ENCODE data around the gene EHD3. TPM values are rescaled to one million over a fixed set of nuclear protein-coding genes. Genes with fewer than 3 reads are reported as not detected.

EHD3 gene
- total RNA-seq, 1 experiment from 2014 or later = not detected

DNA sequence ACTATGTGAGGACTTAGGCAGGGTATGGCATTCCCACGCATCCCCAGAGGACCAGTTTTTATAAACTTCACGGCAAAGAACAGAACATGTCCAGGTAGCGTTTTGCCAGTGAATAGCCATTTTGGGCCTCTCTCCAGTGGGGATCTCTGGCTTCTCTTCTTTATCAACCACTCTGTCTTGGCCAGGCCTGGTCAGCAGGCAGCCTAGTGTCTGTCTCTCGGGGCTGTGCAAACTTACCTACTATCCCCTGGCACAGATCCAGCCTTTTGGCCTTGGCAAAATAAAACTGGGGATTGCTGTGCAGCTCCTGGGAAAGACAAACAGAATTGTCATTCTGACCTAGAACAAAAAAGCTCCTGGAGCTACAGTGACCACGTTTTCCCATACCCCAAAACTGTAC, 31.1 kb upstream of the EHD3 start:
- TF ChIP-seq CTCF (IDR thresholded peaks at IDR 0.05; ENCODE audit: insufficient read depth in 1 of 2, low read depth in 1 of 2, low read length in 1 of 2, severe bottlenecking in 1 of 2, unreplicated experiment in 1 of 2) = no peak
- Histone ChIP-seq H3K9me3 (no peaks in the 10 kb centered on the region), H3K4me3 (ENCODE audit: low read depth, low read length) (no peak overlapping the region), H3K27me3 (replicated peaks; ENCODE audit: control insufficient read depth, insufficient read depth, low read length) (no peaks in the 10 kb centered on the region), H3K36me3 (ENCODE audit: control insufficient read depth, insufficient read depth, low read length) (no peaks in the 10 kb centered on the region), H3K4me1 (peaks cover under 1% of the 10 kb centered on the region; the same call in 1 of the 2 replicates)
- Mint-ChIP-seq H3K4me3 (ENCODE audit: unreplicated experiment) (no peak overlapping the region), H3K4me1 (ENCODE audit: low read depth, unreplicated experiment) (peaks cover 7% of the 10 kb centered on the region), H3K27ac (ENCODE audit: unreplicated experiment) (no peak overlapping the region), H3K9me3 (ENCODE audit: unreplicated experiment) (no peaks in the 10 kb centered on the region), H3K27me3 (ENCODE audit: insufficient read depth, unreplicated experiment) (peaks cover 6% of the 10 kb centered on the region), H3K36me3 (ENCODE audit: insufficient read depth, unreplicated experiment) (no peaks in the 10 kb centered on the region)
- intact Hi-C loops (cut with micrococcal nuclease; ENCODE audit: unreplicated experiment) = no loop called here
- BruUV-seq (replicated peaks) = no TSS peak
- POLR2A ChIA-PET = no interaction called here
- DNase-seq = no peak
- CTCF ChIA-PET = no interaction called here

DNA sequence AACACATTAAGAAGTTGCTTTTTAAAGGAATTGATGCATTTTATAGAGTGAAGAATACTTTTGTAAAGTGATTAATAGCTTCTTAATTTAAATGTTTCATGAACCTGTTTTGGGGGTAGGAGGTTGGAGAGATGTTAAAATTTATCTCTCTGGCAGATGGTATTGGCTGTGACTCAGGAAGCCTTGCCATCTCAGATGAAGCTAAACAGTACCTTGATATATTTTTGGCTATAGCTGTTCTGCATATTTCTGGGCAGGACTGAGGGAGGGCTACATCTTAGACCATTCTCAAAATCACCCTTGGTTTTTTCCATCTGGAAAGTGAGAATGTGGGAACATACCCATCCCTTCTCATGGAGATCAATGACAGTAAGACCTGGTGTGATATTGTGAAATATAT, 30.0 kb upstream of the EHD3 start:
- no peaks in the 10 kb centered on the region for H3K27me3 ChIP-seq (replicated peaks; ENCODE audit: control insufficient read depth, insufficient read depth, low read length)
- ChIA-PET CTCF (no interaction called here), POLR2A (no interaction called here)
- no peak overlapping the region for H3K4me3 ChIP-seq (ENCODE audit: low read depth, low read length)
- no peaks in the 10 kb centered on the region for H3K4me1 ChIP-seq
- Mint-ChIP-seq H3K27ac (ENCODE audit: unreplicated experiment) (no peak overlapping the region), H3K4me3 (ENCODE audit: unreplicated experiment) (no peak overlapping the region), H3K36me3 (ENCODE audit: insufficient read depth, unreplicated experiment) (no peaks in the 10 kb centered on the region), H3K4me1 (ENCODE audit: low read depth, unreplicated experiment) (peaks cover 2% of the 10 kb centered on the region), H3K9me3 (ENCODE audit: unreplicated experiment) (no peaks in the 10 kb centered on the region), H3K27me3 (ENCODE audit: insufficient read depth, unreplicated experiment) (peaks cover 6% of the 10 kb centered on the region)
- DNase-seq = no peak
- intact Hi-C loops (cut with micrococcal nuclease; ENCODE audit: unreplicated experiment) = no loop called here
- TF ChIP-seq CTCF (IDR thresholded peaks at IDR 0.05; ENCODE audit: insufficient read depth in 1 of 2, low read depth in 1 of 2, low read length in 1 of 2, severe bottlenecking in 1 of 2, unreplicated experiment in 1 of 2) = no peak
- no peaks in the 10 kb centered on the region for H3K36me3 ChIP-seq (ENCODE audit: control insufficient read depth, insufficient read depth, low read length)
- H3K9me3 ChIP-seq = no peaks in the 10 kb centered on the region
- no TSS peak for BruUV-seq (replicated peaks)

- no peaks in the 10 kb centered on the region for H3K9me3 Mint-ChIP-seq (ENCODE audit: unreplicated experiment)
- intact Hi-C loops (cut with micrococcal nuclease; ENCODE audit: unreplicated experiment) = no loop called here
- ChIA-PET CTCF (no interaction called here), POLR2A (no interaction called here)
- Histone ChIP-seq H3K27me3 (replicated peaks; ENCODE audit: control insufficient read depth, insufficient read depth, low read length) (no peaks in the 10 kb centered on the region), H3K9me3 (no peaks in the 10 kb centered on the region), H3K4me1 (no peaks in the 10 kb centered on the region), H3K36me3 (ENCODE audit: control insufficient read depth, insufficient read depth, low read length) (no peaks in the 10 kb centered on the region), H3K4me3 (ENCODE audit: low read depth, low read length) (no peak overlapping the region)
- peaks cover 6% of the 10 kb centered on the region for H3K27me3 Mint-ChIP-seq (ENCODE audit: insufficient read depth, unreplicated experiment)
- no peak for DNase-seq
- H3K27ac Mint-ChIP-seq (ENCODE audit: unreplicated experiment) = no peak overlapping the region
- no peak overlapping the region for H3K4me3 Mint-ChIP-seq (ENCODE audit: unreplicated experiment)
- TF ChIP-seq CTCF (IDR thresholded peaks at IDR 0.05; ENCODE audit: insufficient read depth in 1 of 2, low read depth in 1 of 2, low read length in 1 of 2, severe bottlenecking in 1 of 2, unreplicated experiment in 1 of 2) = no peak
- no TSS peak for BruUV-seq (replicated peaks)
- H3K36me3 Mint-ChIP-seq (ENCODE audit: insufficient read depth, unreplicated experiment) = no peaks in the 10 kb centered on the region
- H3K4me1 Mint-ChIP-seq (ENCODE audit: low read depth, unreplicated experiment) = no peaks in the 10 kb centered on the region
These were observed 29.2 kb upstream of the EHD3 start for GRCh38 chr2:31204783-31205182.

Measured in Caco-2 (cell line).